Measurements from ENCODE around the gene INSM2.

DNA sequence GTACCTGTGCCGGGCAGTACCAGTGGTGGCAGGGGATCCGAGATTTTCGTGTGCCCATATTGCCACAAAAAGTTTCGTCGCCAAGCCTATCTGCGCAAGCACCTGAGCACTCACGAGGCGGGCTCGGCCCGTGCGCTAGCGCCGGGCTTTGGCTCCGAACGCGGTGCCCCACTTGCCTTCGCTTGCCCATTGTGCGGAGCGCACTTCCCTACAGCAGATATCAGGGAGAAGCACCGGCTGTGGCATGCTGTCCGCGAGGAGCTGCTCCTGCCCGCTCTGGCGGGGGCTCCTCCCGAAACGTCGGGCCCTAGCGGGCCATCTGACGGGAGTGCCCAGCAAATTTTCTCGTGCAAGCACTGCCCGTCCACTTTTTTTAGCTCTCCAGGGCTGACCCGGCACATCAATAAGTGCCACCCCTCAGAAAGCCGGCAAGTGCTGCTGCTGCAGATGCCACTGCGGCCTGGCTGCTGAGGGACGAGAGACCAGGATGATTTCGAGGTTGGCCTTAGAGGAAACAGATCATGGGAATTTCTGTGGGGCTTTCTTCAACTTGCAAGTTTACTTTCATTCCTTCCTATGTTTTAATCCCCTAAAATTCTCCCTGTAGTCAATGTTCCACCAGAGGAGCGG, 1.6 kb downstream of the INSM2 start:
- TF ChIP-seq SP1 (IDR thresholded peaks at IDR 0.05; ENCODE audit: low read depth) (no peak), EZH2 (IDR thresholded peaks at IDR 0.05) (no peak), ZBTB33 (IDR thresholded peaks at IDR 0.05; ENCODE audit: extremely low read depth, insufficient replicate concordance, low read length) (no peak)
- TF ChIP-seq, protein P1, sequence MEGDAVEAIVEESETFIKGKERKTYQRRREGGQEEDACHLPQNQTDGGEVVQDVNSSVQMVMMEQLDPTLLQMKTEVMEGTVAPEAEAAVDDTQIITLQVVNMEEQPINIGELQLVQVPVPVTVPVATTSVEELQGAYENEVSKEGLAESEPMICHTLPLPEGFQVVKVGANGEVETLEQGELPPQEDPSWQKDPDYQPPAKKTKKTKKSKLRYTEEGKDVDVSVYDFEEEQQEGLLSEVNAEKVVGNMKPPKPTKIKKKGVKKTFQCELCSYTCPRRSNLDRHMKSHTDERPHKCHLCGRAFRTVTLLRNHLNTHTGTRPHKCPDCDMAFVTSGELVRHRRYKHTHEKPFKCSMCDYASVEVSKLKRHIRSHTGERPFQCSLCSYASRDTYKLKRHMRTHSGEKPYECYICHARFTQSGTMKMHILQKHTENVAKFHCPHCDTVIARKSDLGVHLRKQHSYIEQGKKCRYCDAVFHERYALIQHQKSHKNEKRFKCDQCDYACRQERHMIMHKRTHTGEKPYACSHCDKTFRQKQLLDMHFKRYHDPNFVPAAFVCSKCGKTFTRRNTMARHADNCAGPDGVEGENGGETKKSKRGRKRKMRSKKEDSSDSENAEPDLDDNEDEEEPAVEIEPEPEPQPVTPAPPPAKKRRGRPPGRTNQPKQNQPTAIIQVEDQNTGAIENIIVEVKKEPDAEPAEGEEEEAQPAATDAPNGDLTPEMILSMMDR (IDR thresholded peaks at IDR 0.05 in 2 of 3, conservative IDR thresholded peaks at IDR 0.05 in 1 of 3; ENCODE audit: borderline replicate concordance in 1 of 3, insufficient read depth in 1 of 3, low read depth in 2 of 3, low read length in 2 of 3), result no peak
